ENCODE results near the gene FCHSD2. TPM values are rescaled to one million over a fixed set of nuclear protein-coding genes. Genes with fewer than 3 reads are reported as not detected.

FCHSD2 gene
- total and polyA plus RNA-seq, 2 of the 8 experiments (the other 6 are each of a cell fraction or from before 2014, with no cell fraction given): 4.1 to 7.8 TPM

DNA sequence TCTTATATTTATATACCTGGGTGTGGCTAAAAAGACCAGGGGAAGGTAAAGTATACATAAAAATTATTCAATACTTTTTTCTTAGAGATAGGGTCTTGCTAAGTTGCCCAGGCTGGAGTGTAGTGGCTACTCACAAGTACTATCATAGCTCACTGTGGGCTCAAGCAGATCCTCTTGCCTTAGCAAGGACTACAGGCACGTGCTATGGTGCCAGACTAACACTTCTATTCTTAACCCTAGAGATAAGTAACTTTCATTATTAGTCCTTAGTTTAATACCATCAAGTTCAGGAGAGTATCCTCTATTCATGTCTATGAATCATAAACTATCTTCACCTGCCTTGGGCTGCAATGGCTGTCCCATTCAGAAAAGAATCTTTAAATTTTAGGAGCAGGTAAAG lies 11.9 kb downstream of the FCHSD2 start:
- Histone ChIP-seq H3K4me1 (replicated peaks in 1 of 4; ENCODE audit: control insufficient read depth in 3 of 4, insufficient read depth in 4 of 4, low read length in 3 of 4) (no peaks in the 10 kb centered on the region), H3K14ac (ENCODE audit: insufficient read length) (no peak overlapping the region), H4K20me1 (replicated peaks in 1 of 2; ENCODE audit: control insufficient read depth in 1 of 2, insufficient read depth in 2 of 2, low read length in 2 of 2) (no peaks in the 10 kb centered on the region), H3K56ac (replicated peaks; ENCODE audit: insufficient read length, low read depth, low read length) (no peak overlapping the region), H2BK20ac (ENCODE audit: low read length) (no peak overlapping the region), H2AFZ (ENCODE audit: low read length) (no peak overlapping the region), H3K23ac (ENCODE audit: insufficient read length) (no peak overlapping the region), H3K36me3 (ENCODE audit: control insufficient read depth in 2 of 4, insufficient read depth in 4 of 4, low read length in 3 of 4) (no peaks in the 10 kb centered on the region; a peak in 1 of 8 replicates), H3K79me1 (ENCODE audit: low read depth, low read length) (no peaks in the 10 kb centered on the region), H3K79me2 (ENCODE audit: control insufficient read depth in 1 of 2, insufficient read depth in 2 of 2, low read length in 2 of 2) (no peaks in the 10 kb centered on the region), H3K23me2 (ENCODE audit: low read depth, low read length) (no peaks in the 10 kb centered on the region), H2BK5ac (ENCODE audit: low read depth, low read length) (no peak overlapping the region), H3K27ac (ENCODE audit: low read depth, low read length) (no peak overlapping the region), H3K27me3 (replicated peaks in 1 of 4; ENCODE audit: control insufficient read depth in 3 of 4, extremely low read depth in 1 of 4, insufficient read depth in 3 of 4, low read length in 3 of 4) (no peaks in the 10 kb centered on the region), H4K5ac (ENCODE audit: insufficient read length, low read depth, low read length) (no peak overlapping the region), H3K9me3 (ENCODE audit: insufficient read depth in 2 of 2, low read depth in 1 of 2, low read length in 1 of 2) (no peaks in the 10 kb centered on the region), H4K91ac (replicated peaks; ENCODE audit: insufficient read length, low read length) (no peak overlapping the region), H3K4me3 (ENCODE audit: extremely low read depth in 1 of 4, insufficient read depth in 2 of 4, low read depth in 3 of 4, low read length in 4 of 4) (no peak overlapping the region), H3K18ac (ENCODE audit: extremely low read depth, low read length) (no peak overlapping the region), H3K4me2 (ENCODE audit: insufficient read depth in 1 of 2, low read depth in 2 of 2, low read length in 2 of 2) (no peak overlapping the region), H2BK12ac (ENCODE audit: low read depth, low read length) (no peak overlapping the region), H2BK15ac (ENCODE audit: low read length) (no peak overlapping the region), H2AK5ac (ENCODE audit: low read depth, low read length) (no peak overlapping the region), H3K9ac (replicated peaks in 1 of 4; ENCODE audit: extremely low read depth in 1 of 4, low read depth in 3 of 4, low read length in 3 of 4) (no peak overlapping the region), H4K8ac (ENCODE audit: extremely low read depth, insufficient read depth, low read length) (no peak overlapping the region), H3K4ac (replicated peaks; ENCODE audit: insufficient read length, low read depth, low read length) (no peak overlapping the region), H2BK120ac (replicated peaks; ENCODE audit: low read depth, low read length) (no peak overlapping the region)
- no peak for FAIRE-seq
- WGBS, 2 experiments (ENCODE audit: extremely low coverage in 1 of 2, insufficient coverage in 1 of 2, insufficient read length in 1 of 2, insufficient replicate concordance in 2 of 2, low coverage in 1 of 2, low lambda C conversion rate in 2 of 2, missing lambda C conversion rate in 1 of 2): 84% methylated on average over 1 of the region's 1 CpG; no CpG with 5 or more reads in 1 of the 2 experiments
- no peak for TF ChIP-seq RNF2 (IDR thresholded peaks at IDR 0.05; ENCODE audit: borderline replicate concordance, low read depth, low read length, missing control alignments, poor library complexity, severe bottlenecking)
- TF ChIP-seq KDM4A (IDR thresholded peaks at IDR 0.05; ENCODE audit: low read depth, low read length, severe bottlenecking): no peak
- no peak for TF ChIP-seq TBP (IDR thresholded peaks at IDR 0.05; ENCODE audit: low read depth, low read length)
- TF ChIP-seq SP2 (IDR thresholded peaks at IDR 0.05; ENCODE audit: low read length): no peak
- TF ChIP-seq, protein P1, sequence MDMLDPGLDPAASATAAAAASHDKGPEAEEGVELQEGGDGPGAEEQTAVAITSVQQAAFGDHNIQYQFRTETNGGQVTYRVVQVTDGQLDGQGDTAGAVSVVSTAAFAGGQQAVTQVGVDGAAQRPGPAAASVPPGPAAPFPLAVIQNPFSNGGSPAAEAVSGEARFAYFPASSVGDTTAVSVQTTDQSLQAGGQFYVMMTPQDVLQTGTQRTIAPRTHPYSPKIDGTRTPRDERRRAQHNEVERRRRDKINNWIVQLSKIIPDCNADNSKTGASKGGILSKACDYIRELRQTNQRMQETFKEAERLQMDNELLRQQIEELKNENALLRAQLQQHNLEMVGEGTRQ (IDR thresholded peaks at IDR 0.05; ENCODE audit: low read length): no peak
- POLR2A ChIA-PET (ENCODE audit: partially characterized antibody): interaction anchor here (1.6 kb wide), 1 partner anchor 12 kb away, joined by 5 read pairs; the partner anchor contains the start of gene FCHSD2
- CTCF ChIA-PET (ENCODE audit: partially characterized antibody): interaction anchor here (1.2 to 1.8 kb wide), 2 partner anchors 13 to 159 kb away, joined by 3 to 6 read pairs; partner anchors contain the start of gene FCHSD2
- DNase-seq (ENCODE audit: low read depth in 1 of 2, low spot score in 2 of 2): no peak
